IPS-11a (cell line): ENCODE data around the gene TTC39B.

Experiments
- H3K4me3 ChIP-seq: one replicate; pipeline ENCODE4 v1.5.1; 2013; ENCODE audit warnings: low read depth, low read length, control low read depth

TTC39B gene

GRCh38 chr9:15231788-15232635 is 75.0 kb downstream of the TTC39B start:
- H3K4me3 ChIP-seq: no peak overlapping the region

DNA sequence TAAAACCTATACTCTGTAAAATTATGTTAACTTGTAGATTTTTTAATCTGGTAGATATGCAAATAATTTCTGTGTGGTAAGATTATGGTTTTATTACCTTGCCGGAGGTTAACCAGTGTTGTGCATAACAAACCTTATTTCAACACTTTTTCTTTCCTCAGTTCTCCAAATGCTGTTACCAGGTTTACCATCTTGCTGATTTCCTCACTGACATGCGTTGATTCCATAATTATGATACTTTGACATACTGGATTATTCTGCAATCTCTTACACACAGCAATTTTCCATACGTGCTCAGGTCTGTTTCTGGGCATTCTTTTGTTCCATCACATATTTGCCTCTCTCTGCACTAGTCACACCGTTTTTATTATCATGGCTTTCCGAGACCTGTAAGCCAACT is 77.6 kb downstream of the TTC39B start:
- H3K4me3 ChIP-seq: no peak overlapping the region

- H3K4me3 ChIP-seq: no peak overlapping the region
Measured at GRCh38 chr9:15227491-15227890, 79.5 kb downstream of the TTC39B start.

DNA sequence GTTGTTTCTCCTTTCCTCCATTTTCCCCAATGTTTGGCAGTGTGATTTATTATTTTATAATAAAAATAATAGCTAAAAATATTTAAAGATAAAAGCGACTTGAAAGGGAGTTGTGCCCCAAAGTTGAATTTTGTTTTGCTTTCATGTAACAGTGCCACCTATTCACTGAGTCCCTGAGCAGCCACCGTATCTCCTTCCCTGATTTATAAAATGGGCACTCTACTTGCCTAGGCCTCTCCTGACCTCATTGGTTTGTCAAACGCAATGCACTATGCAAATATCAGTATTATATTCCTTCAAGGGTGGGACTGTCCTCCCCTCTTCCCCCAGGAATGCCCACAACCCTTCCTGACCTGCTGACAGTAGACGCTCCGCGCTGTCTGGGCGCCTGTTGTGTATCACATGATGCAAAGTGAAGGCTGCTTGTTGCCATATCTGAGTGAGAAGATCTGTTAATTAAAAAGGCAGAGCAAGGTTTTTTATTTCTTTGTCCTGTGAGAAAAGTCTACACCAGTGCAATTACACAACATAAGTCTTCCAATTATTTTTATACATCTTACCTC is 81.4 kb downstream of the TTC39B start:
- no peak overlapping the region for H3K4me3 ChIP-seq

DNA sequence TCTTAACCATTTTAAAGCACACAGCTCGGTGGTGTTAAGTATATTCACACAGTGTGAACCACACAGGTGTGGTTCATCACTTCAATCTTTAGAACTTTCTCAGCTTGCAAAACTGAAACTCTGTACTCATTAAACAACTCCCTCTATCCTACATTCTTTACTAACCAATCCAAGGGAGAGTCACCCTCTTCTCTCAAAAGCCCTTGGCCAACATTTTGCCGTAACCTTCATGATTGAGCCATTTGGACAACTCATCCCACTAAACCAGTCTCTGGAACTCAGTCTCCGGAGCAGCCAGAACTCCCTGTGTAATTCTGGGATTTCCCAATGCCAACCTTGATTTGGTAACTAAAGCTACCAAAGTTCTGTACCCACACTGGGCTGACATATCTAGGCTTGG is 84.7 kb downstream of the TTC39B start:
- H3K4me3 ChIP-seq: no peak overlapping the region

DNA sequence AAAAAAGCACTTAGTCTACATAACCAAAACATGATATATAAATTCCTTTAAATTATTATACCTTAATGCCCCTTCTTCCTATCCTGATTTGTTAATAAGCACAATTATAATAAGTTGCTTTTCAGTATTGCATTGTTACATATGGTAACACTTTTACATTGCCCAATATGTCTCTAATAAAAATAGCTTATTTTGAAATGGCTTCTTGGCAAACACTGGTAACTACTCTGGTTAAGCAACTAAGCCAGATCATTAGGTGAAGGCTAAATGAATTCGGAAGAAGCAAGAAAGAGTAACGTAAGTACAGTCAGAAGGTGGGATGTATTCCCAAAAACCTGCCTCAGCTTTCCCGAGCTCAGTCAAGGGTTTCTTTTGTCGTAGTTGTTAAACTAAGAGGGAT is 85.3 kb downstream of the TTC39B start:
- H3K4me3 ChIP-seq: no peak overlapping the region

DNA sequence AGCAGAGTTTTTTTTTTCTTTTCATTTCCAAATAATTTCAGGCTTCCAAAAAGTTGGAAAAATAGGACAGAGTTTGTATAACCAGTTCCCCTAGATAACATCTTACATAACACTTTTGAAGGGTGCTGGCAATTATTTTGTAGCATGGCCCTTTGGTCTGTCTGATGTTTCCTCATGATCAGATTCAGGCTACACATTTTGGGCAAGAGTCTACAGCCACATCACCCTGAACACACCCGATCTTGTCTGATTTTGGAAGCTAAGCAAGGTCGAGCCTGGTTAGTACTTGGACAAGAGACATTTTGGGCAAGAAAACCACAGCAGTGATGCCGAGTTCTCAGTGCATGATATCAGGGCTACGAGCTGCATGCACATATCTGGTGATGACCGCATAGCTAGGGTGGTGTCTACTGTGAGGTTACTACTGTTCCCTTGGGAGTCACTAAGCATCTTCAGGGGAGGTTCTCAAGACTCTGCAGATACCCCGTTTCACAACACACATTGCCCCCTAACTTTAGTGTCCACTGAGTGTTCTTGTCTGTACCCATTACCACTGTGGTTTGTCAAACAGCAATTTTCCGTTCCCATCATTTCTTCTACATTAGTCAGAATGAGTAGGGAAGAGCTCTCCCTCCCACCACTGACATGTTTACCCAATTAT is 86.2 kb downstream of the TTC39B start:
- no peak overlapping the region for H3K4me3 ChIP-seq

- no peak overlapping the region for H3K4me3 ChIP-seq
Measured at GRCh38 chr9:15219546-15219945, 87.5 kb downstream of the TTC39B start.

DNA sequence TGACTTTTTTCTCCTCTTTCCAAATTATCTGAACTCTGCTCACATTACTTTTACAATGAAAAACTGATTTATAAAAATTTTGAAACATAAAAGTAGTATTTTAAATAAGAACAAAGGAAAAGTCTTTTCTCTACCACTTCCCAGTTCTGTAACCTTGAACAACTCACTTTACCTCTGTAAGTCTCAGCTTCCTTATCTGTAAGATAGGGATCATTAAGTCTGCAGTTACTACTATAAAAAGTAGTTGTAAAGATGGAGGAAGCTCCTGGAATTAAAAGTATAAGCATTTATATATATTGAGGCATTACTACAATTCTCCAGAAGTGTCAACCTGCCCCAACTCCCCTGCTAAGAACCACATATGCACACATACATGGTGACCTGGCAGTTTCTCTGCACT is 88.0 kb downstream of the TTC39B start:
- H3K4me3 ChIP-seq: no peak overlapping the region

GRCh38 chr9:15213249-15213648 is 93.8 kb downstream of the TTC39B start:
- no peak overlapping the region for H3K4me3 ChIP-seq

DNA sequence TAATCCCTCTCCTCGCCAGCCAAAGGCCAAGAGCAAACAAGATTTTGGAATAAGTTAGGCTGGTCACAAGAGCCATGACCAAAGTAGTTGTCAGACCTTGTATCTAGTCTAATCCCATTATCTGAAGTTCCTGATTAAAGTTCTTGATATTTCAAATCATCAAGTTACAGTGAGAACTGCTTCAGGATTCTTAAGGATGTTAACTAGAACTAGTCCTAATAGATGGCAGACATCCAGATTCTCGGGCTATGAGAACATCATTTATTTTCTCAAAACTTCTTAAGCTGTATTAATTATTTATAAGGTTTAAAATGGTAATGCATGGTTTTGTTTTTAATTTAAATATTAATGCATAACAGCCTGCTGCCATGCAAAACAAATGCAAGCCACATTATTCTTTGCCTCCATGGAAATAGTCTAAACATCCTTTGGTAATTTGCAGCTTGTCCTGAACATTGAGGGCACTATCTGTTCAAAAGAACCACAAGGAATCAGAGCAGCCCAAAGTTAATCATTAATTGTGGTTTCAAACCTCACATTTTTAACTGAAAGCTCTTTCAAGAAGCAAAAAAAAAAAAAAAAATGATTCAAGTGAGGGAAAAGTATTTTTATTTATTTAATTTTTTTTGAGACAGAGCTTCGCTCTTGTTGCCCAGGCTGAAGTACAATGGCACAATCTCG is 95.1 kb downstream of the TTC39B start:
- no peak overlapping the region for H3K4me3 ChIP-seq

DNA sequence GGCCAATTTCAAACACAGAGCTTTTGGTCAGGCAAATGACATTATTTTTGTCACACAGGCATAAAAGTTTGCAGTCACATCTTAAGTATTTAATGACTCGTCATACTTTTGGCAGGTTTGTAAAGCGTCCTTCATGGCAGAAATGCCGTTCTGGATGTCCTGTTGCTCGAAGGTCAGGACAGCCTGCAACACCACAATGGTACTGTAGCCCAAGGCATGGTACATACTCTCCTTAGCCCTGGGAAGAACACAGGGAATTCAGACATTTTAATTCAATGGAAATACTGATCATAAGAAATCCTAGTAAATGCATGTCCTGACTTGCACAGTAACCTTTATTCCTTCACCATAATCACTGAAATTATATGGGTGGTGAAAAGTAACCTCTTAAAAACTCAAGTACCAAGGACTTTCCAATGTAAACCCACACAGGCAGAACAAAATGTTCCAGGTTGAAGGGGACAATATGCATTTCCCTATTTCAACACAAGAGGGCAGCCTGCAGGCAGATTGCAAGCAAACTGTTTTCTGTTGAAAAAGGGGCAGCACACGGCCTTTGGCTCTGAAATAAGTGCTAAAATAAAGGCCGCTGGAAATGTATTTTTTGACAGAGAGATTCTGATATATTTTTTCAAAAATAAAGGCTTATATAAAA is 95.7 kb downstream of the TTC39B start:
- H3K4me3 ChIP-seq: no peak overlapping the region

GRCh38 chr9:15206903-15207696 is 99.9 kb downstream of the TTC39B start:
- H3K4me3 ChIP-seq: no peak overlapping the region

GRCh38 chr9:15205632-15206420 is 101.2 kb downstream of the TTC39B start:
- no peak overlapping the region for H3K4me3 ChIP-seq

DNA sequence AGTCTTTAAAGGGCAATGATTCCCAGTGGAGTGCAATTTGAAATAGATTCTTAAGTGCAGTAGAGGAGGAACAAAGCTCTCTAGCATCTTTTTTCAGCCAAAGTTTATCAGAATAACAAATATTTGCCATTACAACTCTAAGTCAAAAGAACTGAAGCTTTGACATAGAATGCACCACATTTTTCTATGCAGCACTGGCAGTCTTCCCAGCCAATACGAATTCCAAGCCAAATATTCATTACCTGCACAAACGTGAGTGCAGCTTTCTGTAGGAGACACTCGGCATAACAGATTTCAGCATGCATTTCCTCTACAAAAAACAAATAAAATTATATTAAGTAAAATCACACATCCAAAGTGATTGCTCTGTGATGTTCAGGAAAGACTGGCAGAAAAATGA is 103.4 kb downstream of the TTC39B start:
- H3K4me3 ChIP-seq: no peak overlapping the region

GRCh38 chr9:15200111-15200510 is 106.9 kb downstream of the TTC39B start:
- H3K4me3 ChIP-seq: no peak overlapping the region

DNA sequence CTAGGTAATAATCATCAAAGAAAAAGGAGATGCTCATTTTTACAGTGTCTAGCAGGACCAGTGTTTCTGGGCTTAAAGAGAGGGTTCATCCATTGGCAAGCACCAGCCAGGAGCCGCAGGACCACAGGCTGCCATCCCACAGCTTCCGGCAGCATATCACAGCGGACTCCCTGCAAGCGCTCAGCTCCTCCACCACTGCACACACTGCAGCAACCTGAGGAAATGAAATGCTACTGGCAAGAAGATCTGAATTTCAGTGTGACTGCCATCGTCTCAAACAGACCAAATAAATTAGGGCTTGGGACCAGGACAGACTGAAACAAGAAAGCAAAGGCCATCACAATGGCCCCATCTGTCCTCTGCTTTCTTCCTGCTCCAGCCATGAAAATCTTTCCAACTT is 114.2 kb downstream of the TTC39B start:
- no peak overlapping the region for H3K4me3 ChIP-seq

- H3K4me3 ChIP-seq: no peak overlapping the region
Measured at GRCh38 chr9:15191378-15191777, 115.6 kb downstream of the TTC39B start.

DNA sequence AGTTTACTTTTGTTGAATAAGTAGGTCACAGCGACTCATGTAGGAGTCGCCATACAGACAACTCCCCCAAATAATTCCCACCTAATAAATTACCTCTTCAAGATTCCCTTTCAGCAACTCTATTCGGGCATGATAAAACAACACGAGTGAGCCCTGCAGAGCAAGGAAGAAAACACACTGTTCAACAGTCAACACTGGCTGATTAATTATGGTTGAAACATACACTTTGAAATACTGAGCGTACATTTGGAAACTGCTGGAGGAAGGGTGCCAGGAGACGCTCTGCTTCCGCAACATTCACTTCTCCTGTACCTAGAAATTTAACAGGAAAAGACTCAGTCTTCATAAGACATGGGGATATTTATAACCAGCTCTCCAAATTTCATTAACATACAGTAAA is 117.5 kb downstream of the TTC39B start:
- no peak overlapping the region for H3K4me3 ChIP-seq

DNA sequence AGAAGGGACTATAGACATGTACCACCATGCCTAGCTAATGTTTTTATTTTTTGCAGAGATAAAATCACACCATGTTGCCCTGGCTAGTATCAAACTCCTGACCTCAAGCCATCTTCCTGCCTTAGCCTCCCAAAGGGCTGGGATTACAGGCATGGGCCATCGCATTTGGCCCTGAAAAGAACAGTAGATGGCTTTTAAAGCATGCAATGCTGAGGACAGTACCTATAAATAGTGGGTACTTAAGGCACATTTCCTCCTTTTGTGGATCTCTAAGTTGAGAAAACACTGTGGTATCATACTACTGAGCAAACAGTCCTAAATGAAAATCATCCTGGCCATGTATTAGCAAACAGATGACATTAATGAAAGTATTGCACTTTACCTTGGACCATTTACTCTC is 119.4 kb downstream of the TTC39B start:
- no peak overlapping the region for H3K4me3 ChIP-seq
